GM03348 (cell line): ENCODE results near the gene WNK2.

Experiments
- DNase-seq: peaks from one replicate; pipeline ENCODE4 v3.0.0; 2012; ENCODE audit warnings: low spot score

The WNK2 gene

DNA sequence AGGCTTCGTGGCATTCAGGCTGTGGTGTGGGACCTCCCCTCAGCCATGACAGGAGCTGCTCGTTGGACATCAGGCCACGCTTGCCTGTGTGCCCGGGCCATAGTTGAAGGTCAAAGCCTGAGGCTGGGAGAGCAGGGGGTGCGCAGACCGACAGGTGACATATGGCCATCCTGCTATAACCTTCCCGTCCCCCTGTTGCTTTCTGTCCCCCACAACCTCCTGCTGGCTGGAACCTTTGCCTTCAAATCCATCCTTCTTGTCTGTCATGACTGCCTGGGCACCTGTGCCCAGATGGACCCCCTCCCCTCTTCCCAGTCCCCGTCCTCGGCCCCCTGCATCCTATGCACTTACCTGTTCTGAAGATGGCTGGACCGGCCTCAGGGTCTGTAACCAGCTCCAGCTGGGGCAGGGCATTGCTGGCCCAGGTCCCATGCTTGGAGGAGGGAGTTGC is 83.2 kb downstream of the WNK2 start:
- DNase-seq, result peak; percentile 8

- DNase-seq, result peak; percentile 4
These were observed 84.0 kb downstream of the WNK2 start for GRCh38 chr9:93267681-93268505.

DNA sequence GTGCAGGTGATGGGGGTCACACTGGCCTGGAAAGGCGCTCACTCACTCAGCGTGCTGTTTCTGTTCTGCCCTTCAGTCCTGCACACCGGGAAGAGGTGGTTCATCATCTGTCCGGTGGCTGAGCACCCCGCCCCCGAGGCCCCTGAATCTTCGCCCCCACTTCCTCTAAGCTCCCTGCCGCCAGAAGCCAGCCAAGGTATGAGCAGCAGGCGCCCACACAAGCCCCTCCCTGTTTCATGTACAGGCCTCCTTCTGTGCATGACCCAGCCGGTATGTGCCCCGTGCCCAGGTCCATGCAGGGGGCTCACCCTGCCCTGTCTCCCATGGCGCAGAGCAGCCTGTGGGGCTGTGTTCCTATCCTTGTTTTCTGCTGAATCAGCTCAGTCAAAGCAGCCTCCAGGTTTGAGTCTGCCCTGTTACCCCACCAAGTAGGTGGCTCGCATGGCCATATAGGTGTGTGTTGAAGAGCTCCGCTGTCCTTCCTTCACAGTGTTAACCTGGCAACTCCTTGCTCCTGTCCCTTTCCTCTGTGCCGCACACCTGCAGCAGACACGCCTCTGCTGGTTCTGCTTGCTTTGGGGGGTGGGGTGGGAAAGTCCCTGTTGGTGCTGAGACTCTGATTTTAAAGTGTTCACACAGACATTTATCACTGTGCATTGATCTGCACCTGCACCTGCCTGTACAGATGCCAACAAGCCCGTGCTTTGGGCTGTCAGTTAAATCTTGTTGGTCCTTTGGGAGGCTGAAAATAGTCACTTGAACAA is 84.8 kb downstream of the WNK2 start:
- peak; percentile 2 for DNase-seq

DNA sequence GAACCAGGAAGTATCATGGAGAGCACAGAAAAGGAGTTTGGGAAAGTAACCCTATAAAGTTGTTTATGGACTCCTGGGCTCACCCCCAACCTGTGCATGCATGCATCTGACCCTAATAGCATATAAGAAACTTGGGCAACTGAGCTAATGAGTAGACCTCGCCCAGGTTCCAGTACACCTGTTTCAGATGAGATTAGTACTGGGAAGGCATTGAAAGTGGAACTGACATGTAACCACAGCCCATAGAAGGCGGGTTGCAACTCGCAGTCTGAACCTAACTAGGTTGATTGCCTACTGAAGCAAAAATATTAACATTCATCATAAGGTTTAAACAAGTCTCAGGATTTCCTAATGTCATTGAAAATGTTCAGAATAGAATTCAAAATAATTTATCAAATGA is 87.0 kb downstream of the WNK2 start:
- DNase-seq, result no peak

DNA sequence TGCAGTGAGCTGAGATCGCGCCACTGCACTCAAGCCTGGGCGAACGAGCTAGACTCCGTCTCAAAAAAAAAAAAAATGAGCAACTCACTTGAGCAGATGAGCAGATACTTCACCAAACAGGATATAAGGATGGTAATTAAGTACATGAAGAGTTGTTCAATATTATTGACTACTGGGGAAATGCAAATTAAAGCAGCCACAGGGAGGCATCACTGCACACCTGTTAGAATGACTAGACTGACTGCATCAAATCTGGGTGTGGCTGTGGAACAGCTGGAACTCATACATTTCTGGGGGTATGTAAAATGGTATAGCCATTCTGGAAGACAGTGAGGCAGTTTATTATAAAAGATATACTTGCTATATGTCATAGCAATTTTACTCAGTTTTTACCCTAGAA is 93.0 kb downstream of the WNK2 start:
- no peak for DNase-seq

DNA sequence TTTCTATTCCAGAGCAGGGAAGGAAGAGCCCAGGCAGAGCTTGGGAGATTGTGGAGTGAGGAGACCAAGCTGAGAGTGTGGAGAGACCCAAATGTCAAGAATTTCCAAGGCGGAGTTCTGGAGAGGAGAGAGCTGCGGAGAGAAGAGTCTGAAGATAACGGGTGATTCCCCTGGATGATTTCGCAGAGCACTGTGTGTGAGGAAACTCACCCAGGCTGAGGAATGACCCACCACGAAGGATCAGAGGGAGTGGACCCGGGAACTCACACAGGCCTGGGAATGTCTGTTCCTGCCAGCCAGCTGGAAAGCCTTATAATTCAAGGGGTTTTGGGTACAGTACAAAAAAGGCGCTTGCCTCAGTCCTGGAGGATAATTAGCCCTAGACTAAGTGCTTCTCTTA is 94.2 kb downstream of the WNK2 start:
- DNase-seq, result no peak

- no peak for DNase-seq
These were observed 96.8 kb downstream of the WNK2 start for GRCh38 chr9:93280661-93281259.

DNA sequence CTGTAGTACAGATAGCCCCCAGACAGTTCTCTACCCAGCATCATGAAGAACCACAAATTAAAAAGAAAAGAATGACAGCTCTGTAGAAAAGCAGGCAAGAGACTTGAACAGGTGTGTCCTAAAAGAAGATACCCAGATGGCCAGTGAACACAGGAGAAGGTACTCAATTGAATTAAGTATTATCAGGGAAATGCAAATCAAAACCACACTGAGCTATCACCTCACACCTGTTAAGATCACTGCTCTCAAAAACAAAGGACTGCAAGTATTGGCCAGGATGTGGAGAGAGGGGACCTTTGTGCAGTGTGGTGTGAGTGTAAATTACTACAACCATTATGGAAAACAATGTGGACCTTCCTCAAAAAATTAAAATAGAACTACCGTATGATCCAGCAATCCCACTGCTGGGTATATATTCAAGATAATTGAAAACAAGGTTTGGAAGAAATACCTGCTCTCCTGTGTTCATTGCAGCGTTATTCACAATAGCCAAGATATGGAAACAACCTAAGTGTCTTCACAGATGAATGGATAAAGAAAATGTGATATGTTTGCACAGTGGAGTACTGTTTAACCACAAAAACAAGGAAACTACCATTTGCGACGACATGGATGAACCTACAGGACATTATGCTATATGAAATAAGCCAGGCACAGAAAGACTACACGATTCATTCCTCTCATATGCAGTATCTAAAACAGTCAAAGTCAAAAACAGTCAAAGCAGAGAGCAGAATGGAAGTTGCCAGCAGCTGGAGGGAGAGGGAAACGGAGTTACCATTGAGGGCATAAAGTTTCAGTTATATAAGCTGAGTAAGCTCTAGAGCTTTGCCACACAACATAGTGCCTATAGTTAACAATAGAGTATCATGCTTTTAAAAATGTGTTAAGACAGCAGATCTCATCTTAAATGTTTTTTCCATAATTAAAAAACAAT is 102.6 kb downstream of the WNK2 start:
- DNase-seq, result no peak

DNA sequence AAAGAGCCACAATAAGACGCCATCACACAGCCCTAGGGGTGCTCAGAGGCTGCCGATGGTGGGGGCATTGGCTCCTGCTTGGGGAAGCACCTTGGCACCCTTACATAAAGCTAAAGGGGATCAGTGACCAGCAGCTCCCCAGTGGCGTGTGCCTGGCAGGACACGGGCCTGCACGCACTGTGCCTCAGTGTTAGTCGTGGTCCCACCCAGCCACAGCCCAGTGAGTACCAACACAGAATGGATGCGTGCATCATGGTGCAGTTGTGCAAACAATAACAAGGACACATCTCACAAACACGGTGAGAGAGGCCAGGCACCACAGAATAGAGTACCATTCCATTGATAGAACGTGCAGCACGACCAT is 103.2 kb downstream of the WNK2 start:
- no peak for DNase-seq

- no peak for DNase-seq
These were observed 103.7 kb downstream of the WNK2 start for GRCh38 chr9:93287593-93287992.

DNA sequence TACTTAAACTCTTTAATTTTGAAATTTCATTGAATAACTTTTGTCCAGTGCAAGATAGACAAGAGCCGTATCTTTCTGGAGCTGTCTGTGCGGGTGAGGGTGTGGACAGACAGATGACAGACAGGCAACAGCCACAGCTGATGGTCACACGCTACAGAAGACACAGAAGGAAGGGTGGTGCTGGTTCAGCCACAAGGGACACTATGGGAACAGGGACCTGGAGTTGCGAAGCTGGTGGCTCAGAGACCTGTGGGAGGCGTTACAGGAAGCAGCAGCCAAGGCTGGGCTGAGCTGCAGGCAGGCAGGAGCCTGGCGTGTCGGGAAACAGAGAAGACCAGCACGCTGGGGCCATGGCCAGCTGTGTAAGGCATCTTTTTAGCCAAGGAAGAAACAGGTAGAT is 104.4 kb downstream of the WNK2 start:
- no peak for DNase-seq

DNA sequence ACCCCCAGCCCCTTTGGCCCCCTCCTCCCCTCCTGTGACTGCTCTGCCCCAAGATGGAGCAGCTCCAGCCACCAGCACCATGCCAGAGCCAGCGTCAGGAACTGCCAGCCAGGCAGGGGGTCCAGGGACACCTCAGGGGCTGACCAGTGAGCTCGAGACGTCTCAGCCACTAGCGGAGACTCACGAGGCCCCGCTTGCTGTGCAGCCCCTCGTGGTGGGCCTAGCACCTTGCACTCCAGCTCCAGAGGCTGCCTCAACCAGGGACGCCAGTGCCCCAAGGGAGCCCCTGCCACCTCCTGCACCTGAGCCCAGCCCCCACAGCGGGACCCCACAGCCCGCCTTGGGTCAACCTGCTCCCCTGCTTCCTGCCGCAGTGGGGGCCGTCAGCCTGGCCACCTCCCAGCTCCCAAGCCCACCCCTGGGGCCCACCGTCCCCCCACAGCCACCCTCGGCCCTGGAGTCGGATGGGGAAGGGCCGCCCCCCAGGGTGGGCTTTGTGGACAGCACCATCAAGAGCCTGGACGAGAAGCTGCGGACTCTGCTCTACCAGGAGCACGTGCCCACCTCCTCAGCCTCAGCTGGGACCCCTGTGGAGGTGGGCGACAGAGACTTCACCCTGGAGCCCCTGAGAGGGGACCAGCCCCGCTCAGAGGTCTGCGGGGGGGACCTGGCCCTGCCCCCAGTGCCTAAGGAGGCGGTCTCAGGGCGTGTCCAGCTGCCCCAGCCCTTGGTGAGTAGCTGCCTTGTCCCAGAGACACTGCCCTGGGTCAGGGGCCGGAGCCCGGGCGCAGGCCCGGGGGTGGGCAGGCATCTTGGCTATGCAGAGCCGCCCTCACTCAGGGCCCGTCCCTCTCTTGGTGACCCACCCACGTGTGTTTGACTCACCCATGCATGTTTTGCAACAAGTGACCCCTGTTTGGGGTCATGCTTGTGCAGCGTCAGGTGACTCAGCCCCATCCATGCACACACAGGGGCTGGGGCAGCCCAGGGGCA is 105.2 kb downstream of the WNK2 start:
- DNase-seq, result peak; percentile 19

GRCh38 chr9:93290495-93291434 is 106.8 kb downstream of the WNK2 start:
- peak; percentile 6 for DNase-seq

DNA sequence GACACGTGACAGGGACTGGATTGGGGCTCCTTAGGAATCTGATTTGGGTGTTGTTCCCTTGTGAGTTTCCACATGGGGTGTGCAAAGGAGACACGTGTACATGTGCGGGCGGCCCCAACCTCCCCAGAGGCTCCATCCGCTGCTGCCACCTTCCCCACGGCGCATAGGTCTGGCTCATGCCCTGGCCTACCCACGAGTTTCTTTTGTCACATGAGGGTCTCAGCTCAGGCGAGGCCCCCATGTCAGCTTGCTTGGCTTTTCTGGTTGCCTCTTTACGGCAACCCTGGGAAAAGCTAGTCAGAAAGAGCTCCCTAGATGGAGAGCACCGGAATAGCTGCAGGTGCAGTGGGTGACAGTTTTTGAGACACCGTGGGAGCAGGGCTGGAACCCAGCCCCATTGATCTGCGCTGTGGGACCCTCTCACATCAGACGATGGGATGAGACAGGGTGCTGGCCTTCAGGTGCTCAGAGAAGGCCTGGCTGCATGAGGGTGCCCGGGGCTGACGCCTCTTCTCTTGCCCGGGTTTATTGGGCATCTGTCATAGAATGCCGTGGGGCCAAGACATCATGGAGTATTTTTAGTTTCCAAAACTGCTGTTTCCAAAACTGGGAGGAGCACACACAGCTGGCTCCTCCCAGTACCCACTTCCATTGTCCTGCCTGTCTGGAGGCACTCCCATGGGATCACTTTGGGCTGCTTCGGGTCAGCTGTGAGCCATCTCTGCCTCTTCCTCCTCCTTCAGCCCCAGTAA is 107.8 kb downstream of the WNK2 start:
- peak; percentile 8 for DNase-seq

DNA sequence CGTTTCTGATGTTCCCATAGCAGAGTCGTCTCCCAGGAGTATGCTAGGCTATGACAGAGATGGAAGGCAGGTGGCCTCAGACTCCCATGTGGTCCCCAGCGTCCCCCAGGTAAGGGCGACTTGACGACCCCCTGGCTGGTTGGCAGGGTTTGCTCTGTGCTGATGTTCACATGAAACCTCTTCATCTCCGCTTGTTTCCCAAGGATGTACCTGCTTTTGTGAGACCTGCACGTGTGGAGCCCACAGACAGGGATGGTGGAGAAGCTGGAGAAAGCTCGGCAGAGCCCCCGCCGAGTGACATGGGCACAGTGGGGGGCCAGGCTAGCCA is 108.3 kb downstream of the WNK2 start:
- no peak for DNase-seq

DNA sequence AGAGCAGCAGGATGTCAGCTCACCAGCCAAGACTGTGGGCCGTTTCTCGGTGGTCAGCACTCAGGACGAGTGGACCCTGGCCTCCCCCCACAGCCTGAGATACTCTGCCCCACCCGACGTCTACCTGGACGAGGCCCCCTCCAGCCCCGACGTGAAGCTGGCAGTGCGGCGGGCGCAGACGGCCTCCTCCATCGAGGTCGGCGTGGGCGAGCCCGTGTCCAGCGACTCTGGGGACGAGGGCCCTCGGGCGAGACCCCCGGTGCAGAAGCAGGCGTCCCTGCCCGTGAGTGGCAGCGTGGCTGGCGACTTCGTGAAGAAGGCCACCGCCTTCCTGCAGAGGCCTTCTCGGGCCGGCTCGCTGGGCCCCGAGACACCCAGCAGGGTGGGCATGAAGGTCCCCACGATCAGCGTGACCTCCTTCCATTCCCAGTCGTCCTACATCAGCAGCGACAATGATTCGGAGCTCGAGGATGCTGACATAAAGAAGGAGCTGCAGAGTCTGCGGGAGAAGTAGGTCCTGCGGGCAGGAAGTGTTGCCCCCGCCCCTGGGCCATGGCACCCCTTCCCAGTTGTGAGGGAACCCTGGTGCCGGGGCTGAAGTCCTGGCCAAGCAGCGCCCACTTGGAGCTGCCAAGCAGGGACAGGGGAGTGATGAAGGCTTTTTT is 108.9 kb downstream of the WNK2 start:
- peak; percentile 4 for DNase-seq

GRCh38 chr9:93294011-93294410 is 110.1 kb downstream of the WNK2 start:
- DNase-seq, result peak; percentile 7

GRCh38 chr9:93295031-93295430 is 111.1 kb downstream of the WNK2 start:
- peak; percentile 16 for DNase-seq
